Stimulated activated CD4-positive, alpha-beta T cell treated with anti-CD3 and anti-CD28 coated beads, Interleukin-1b, Interleukin-23, amount 100 ng/mL, for 4 hours (primary cell): ENCODE results near the gene ATP1A3.
"Not testable (repeated sequence)": the region's sequence is repeated elsewhere in the genome, so short reads cannot be mapped to it uniquely, and the experiment has no call there.

Source experiments
- DNase-seq, 2 donors: peaks; one replicate each; pipeline ENCODE4 v3.0.0-alpha.2; 2020; ENCODE audit warnings: low read depth in 2 of 2

ATP1A3 gene

GRCh38 chr19:41945135-41945766, 48.8 kb downstream of the ATP1A3 start:
- DNase-seq: peak; percentile 59 to 75

GRCh38 chr19:41944336-41944735, 49.7 kb downstream of the ATP1A3 start:
- DNase-seq: no peak

- no peak for DNase-seq
Measured at GRCh38 chr19:41941410-41942202, 52.4 kb downstream of the ATP1A3 start.

- no peak for DNase-seq
Measured at GRCh38 chr19:41940731-41941409, 53.2 kb downstream of the ATP1A3 start.

GRCh38 chr19:41939861-41940730, 53.9 kb downstream of the ATP1A3 start:
- DNase-seq: peak; percentile 51 to 52

- not testable (repeated sequence) for DNase-seq
Measured at GRCh38 chr19:41939209-41939608, 54.8 kb downstream of the ATP1A3 start.

GRCh38 chr19:41937525-41938468, 56.2 kb downstream of the ATP1A3 start:
- DNase-seq: no peak

GRCh38 chr19:41936961-41937360, 57.1 kb downstream of the ATP1A3 start:
- DNase-seq: no peak

GRCh38 chr19:41936416-41936850, 57.6 kb downstream of the ATP1A3 start:
- no peak for DNase-seq

GRCh38 chr19:41935760-41936415, 58.1 kb downstream of the ATP1A3 start:
- no peak for DNase-seq

GRCh38 chr19:41934849-41935374, 59.1 kb downstream of the ATP1A3 start:
- DNase-seq: peak; percentile 63 to 73

- no peak for DNase-seq
Measured at GRCh38 chr19:41933693-41934426, 60.2 kb downstream of the ATP1A3 start.

- DNase-seq: no peak
Measured at GRCh38 chr19:41932720-41933332, 61.2 kb downstream of the ATP1A3 start.

- no peak for DNase-seq
Measured at GRCh38 chr19:41932259-41932719, 61.7 kb downstream of the ATP1A3 start.

- no peak for DNase-seq
Measured at GRCh38 chr19:41930926-41931592, 63.0 kb downstream of the ATP1A3 start.

- DNase-seq: no peak
Measured at GRCh38 chr19:41930322-41930722, 63.7 kb downstream of the ATP1A3 start.

GRCh38 chr19:41929536-41930071, 64.4 kb downstream of the ATP1A3 start:
- DNase-seq: no peak
